ENCODE results near the gene POU2F3.

GRCh38 chr11:120271672-120272071, 31.7 kb downstream of the POU2F3 start:
- TF ChIP-seq CTCF (IDR thresholded peaks at IDR 0.05) (no peak), POLR2A (IDR thresholded peaks at IDR 0.05) (no peak)

All from esophagus squamous epithelium (tissue), 4 donors.